ENCODE data around the gene LRRC39. TPM values are rescaled to one million over a fixed set of nuclear protein-coding genes. Genes with fewer than 3 reads are reported as not detected.

Gene LRRC39
- total RNA-seq, 1 experiment from 2014 or later = 0.54 TPM

DNA sequence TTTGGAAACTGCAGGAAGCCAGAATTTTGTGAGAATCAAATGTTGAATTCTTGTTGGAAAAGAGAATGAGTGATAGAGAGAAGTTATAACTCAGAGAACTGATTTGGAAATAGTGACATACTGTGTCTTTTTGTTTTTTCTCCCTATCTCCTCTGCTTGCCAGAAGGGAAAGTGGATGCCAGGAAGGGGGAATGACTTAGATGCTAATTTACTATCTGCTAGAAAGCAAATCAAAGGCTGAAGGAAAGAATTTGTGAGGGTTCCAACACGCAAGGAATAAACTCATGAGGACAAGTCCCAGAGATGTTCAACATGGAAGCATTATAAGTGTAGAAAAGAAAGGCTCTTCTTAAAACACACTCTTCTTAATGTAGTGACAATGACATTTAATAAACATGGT, 20.5 kb upstream of the LRRC39 start:
- no peaks in the 10 kb centered on the region for H3K79me2 ChIP-seq (ENCODE audit: insufficient read depth, low read length)
- no peak overlapping the region for H2AFZ ChIP-seq (ENCODE audit: low read depth, low read length, poor library complexity, severe bottlenecking)
- no peak overlapping the region for H3K27ac ChIP-seq (ENCODE audit: low read depth, low read length)
- H4K20me1 ChIP-seq (ENCODE audit: insufficient read depth) = no peaks in the 10 kb centered on the region
- ATAC-seq (no peak), DNase-seq (ENCODE audit: low read depth, low spot score) (no peak)
- ChIA-PET POLR2A (no interaction called here), CTCF (no interaction called here), RAD21 (ENCODE audit: low non-redundant PET in 1 of 2, low total read pairs in 2 of 2, uncharacterized antibody in 2 of 2, unreplicated experiment in 2 of 2) (no interaction called here)
- H3K4me2 ChIP-seq (ENCODE audit: low read length) = no peak overlapping the region
- no peak for TF ChIP-seq SRF (IDR thresholded peaks at IDR 0.05; ENCODE audit: low read depth)
- no peak for TF ChIP-seq EZH2 (IDR thresholded peaks at IDR 0.05)
- no peak for TF ChIP-seq RAD21 (IDR thresholded peaks at IDR 0.05; ENCODE audit: low read depth)
- TF ChIP-seq SIN3A (IDR thresholded peaks at IDR 0.05; ENCODE audit: low read depth) = no peak
- TF ChIP-seq JUND (IDR thresholded peaks at IDR 0.05) = no peak
- TF ChIP-seq, protein P1, sequence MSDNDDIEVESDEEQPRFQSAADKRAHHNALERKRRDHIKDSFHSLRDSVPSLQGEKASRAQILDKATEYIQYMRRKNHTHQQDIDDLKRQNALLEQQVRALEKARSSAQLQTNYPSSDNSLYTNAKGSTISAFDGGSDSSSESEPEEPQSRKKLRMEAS (IDR thresholded peaks at IDR 0.05) = no peak
- TF ChIP-seq, protein P2, sequence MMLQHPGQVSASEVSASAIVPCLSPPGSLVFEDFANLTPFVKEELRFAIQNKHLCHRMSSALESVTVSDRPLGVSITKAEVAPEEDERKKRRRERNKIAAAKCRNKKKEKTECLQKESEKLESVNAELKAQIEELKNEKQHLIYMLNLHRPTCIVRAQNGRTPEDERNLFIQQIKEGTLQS (IDR thresholded peaks at IDR 0.05) = no peak
- TF ChIP-seq ZNF274 (IDR thresholded peaks at IDR 0.05; ENCODE audit: low read depth, low read length) = no peak
- TF ChIP-seq, protein P3, sequence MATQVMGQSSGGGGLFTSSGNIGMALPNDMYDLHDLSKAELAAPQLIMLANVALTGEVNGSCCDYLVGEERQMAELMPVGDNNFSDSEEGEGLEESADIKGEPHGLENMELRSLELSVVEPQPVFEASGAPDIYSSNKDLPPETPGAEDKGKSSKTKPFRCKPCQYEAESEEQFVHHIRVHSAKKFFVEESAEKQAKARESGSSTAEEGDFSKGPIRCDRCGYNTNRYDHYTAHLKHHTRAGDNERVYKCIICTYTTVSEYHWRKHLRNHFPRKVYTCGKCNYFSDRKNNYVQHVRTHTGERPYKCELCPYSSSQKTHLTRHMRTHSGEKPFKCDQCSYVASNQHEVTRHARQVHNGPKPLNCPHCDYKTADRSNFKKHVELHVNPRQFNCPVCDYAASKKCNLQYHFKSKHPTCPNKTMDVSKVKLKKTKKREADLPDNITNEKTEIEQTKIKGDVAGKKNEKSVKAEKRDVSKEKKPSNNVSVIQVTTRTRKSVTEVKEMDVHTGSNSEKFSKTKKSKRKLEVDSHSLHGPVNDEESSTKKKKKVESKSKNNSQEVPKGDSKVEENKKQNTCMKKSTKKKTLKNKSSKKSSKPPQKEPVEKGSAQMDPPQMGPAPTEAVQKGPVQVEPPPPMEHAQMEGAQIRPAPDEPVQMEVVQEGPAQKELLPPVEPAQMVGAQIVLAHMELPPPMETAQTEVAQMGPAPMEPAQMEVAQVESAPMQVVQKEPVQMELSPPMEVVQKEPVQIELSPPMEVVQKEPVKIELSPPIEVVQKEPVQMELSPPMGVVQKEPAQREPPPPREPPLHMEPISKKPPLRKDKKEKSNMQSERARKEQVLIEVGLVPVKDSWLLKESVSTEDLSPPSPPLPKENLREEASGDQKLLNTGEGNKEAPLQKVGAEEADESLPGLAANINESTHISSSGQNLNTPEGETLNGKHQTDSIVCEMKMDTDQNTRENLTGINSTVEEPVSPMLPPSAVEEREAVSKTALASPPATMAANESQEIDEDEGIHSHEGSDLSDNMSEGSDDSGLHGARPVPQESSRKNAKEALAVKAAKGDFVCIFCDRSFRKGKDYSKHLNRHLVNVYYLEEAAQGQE (IDR thresholded peaks at IDR 0.05; ENCODE audit: low read depth) = no peak
- no peak for TF ChIP-seq ELF1 (IDR thresholded peaks at IDR 0.05; ENCODE audit: borderline replicate concordance, low read depth)
- TF ChIP-seq, protein P4, sequence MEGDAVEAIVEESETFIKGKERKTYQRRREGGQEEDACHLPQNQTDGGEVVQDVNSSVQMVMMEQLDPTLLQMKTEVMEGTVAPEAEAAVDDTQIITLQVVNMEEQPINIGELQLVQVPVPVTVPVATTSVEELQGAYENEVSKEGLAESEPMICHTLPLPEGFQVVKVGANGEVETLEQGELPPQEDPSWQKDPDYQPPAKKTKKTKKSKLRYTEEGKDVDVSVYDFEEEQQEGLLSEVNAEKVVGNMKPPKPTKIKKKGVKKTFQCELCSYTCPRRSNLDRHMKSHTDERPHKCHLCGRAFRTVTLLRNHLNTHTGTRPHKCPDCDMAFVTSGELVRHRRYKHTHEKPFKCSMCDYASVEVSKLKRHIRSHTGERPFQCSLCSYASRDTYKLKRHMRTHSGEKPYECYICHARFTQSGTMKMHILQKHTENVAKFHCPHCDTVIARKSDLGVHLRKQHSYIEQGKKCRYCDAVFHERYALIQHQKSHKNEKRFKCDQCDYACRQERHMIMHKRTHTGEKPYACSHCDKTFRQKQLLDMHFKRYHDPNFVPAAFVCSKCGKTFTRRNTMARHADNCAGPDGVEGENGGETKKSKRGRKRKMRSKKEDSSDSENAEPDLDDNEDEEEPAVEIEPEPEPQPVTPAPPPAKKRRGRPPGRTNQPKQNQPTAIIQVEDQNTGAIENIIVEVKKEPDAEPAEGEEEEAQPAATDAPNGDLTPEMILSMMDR (IDR thresholded peaks at IDR 0.05 in 2 of 3, conservative IDR thresholded peaks at IDR 0.05 in 1 of 3; ENCODE audit: borderline replicate concordance in 1 of 3, insufficient read depth in 1 of 3, low read depth in 2 of 3, low read length in 2 of 3) = no peak
- TF ChIP-seq CBX3 (IDR thresholded peaks at IDR 0.05; ENCODE audit: low read depth) = no peak
- no peak for TF ChIP-seq EZH2phosphoT487 (IDR thresholded peaks at IDR 0.05; ENCODE audit: borderline replicate concordance)
- TF ChIP-seq, protein P5, sequence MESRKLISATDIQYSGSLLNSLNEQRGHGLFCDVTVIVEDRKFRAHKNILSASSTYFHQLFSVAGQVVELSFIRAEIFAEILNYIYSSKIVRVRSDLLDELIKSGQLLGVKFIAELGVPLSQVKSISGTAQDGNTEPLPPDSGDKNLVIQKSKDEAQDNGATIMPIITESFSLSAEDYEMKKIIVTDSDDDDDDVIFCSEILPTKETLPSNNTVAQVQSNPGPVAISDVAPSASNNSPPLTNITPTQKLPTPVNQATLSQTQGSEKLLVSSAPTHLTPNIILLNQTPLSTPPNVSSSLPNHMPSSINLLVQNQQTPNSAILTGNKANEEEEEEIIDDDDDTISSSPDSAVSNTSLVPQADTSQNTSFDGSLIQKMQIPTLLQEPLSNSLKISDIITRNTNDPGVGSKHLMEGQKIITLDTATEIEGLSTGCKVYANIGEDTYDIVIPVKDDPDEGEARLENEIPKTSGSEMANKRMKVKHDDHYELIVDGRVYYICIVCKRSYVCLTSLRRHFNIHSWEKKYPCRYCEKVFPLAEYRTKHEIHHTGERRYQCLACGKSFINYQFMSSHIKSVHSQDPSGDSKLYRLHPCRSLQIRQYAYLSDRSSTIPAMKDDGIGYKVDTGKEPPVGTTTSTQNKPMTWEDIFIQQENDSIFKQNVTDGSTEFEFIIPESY (IDR thresholded peaks at IDR 0.05; ENCODE audit: extremely low read depth, insufficient replicate concordance, low read length) = no peak
- TF ChIP-seq CEBPB (IDR thresholded peaks at IDR 0.05; ENCODE audit: low read depth) = no peak
- no peak for TF ChIP-seq TCF7L2 (IDR thresholded peaks at IDR 0.05; ENCODE audit: borderline replicate concordance, extremely low read depth, insufficient read depth, insufficient read length)
- no peak for TF ChIP-seq YY1 (IDR thresholded peaks at IDR 0.05; ENCODE audit: extremely low read depth, insufficient replicate concordance, low read depth, low read length)
- TF ChIP-seq POLR2A (IDR thresholded peaks at IDR 0.05; ENCODE audit: borderline replicate concordance, extremely low read depth, insufficient read depth, insufficient read length) = no peak
- no peak for TF ChIP-seq EGR1 (IDR thresholded peaks at IDR 0.05; ENCODE audit: low read depth)
- no peaks in the 10 kb centered on the region for H3K36me3 ChIP-seq (ENCODE audit: control insufficient read depth in 1 of 2, insufficient read depth in 2 of 2, low read length in 2 of 2)
- no peaks in the 10 kb centered on the region for H3K4me1 ChIP-seq (ENCODE audit: control insufficient read depth in 1 of 2, insufficient read depth in 2 of 2, low read length in 2 of 2)
- H3K9me2 ChIP-seq (ENCODE audit: insufficient read depth) = no peaks in the 10 kb centered on the region
- no peaks in the 10 kb centered on the region for H3K9me3 ChIP-seq (ENCODE audit: control insufficient read depth in 1 of 2, insufficient read depth in 1 of 2, low read depth in 1 of 2, low read length in 2 of 2)
- H3K27me3 ChIP-seq (ENCODE audit: insufficient read depth, low read length) = no peaks in the 10 kb centered on the region
- intact Hi-C loops (cut with micrococcal nuclease) = no loop called here
- H3K4me3 ChIP-seq (replicated peaks in 1 of 2; ENCODE audit: low read depth in 1 of 2, low read length in 2 of 2) = no peak overlapping the region
- BruUV-seq (replicated peaks) = no TSS peak
- no peak overlapping the region for H3K9ac ChIP-seq (ENCODE audit: low read length)
